PFSK-1 (cell line): ENCODE data around the gene DOC2B.

Experiments used
- FOXP2 ChIP-seq: optimal IDR thresholded peaks from 2 replicates; pipeline ENCODE3; 2011; ENCODE audit warnings: borderline replicate concordance, control low read depth, inconsistent platforms; ENCODE audit not compliant: insufficient read depth; ENCODE audit errors: extremely low read length, extremely low read depth
- POLR2AphosphoS5 ChIP-seq: IDR thresholded peaks from 2 replicates; pipeline ENCODE4 v1.6.1; 2012; ENCODE audit warnings: low read depth, mild to moderate bottlenecking, control low read depth, low read length, moderate library complexity
- REST ChIP-seq, 2 experiments: IDR thresholded peaks; 2 replicates each; pipeline versions ENCODE4 v1.6.1 to v1.8.0; 2011 to 2012; ENCODE audit warnings: low read depth in 2 of 2, low read length in 2 of 2, control low read depth in 1 of 2, inconsistent platforms in 1 of 2, mild to moderate bottlenecking in 1 of 2, moderate library complexity in 1 of 2; ENCODE audit not compliant: insufficient read depth in 1 of 2
- SIN3A ChIP-seq: IDR thresholded peaks from 2 replicates; pipeline ENCODE4 v1.6.1; 2012; ENCODE audit warnings: mild to moderate bottlenecking, low read length, moderate library complexity, borderline replicate concordance; ENCODE audit not compliant: insufficient read depth
- TAF1 ChIP-seq: IDR thresholded peaks from 2 replicates; pipeline ENCODE4 v1.6.1; 2012; ENCODE audit warnings: low read length, control low read depth, borderline replicate concordance; ENCODE audit not compliant: insufficient read depth

Gene DOC2B

DNA sequence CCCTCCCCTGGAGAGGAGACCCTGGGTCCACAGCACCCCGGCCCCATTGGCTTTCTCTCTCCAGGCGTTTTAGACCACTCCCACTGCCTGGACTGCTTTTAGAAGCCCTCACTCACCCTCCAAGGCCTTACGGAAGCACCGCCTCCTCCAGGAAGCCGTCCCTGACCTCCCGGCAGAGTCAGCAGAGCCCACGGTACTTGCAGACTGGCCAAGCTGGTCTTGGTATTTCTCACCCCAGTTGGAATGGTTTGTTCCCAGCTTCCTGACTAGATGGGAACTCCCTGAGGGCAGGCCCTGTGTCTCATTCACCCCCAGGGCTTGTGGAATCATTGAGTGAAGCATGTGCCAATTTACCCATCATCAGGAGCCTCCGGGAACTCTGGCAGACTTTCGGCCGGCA, 34.9 kb downstream of the DOC2B start:
- TF ChIP-seq TAF1 (no peak), REST (IDR thresholded peaks at IDR 0.05; ENCODE audit: insufficient read depth in 1 of 2, low read depth in 2 of 2, low read length in 2 of 2) (no peak), FOXP2 (no peak), POLR2AphosphoS5 (no peak), SIN3A (no peak)

GRCh38 chr17:145671-146541, 35.5 kb downstream of the DOC2B start:
- no peak for TF ChIP-seq TAF1
- no peak for TF ChIP-seq FOXP2
- no peak for TF ChIP-seq REST (IDR thresholded peaks at IDR 0.05; ENCODE audit: insufficient read depth in 1 of 2, low read depth in 2 of 2, low read length in 2 of 2)
- no peak for TF ChIP-seq POLR2AphosphoS5
- TF ChIP-seq SIN3A: no peak

DNA sequence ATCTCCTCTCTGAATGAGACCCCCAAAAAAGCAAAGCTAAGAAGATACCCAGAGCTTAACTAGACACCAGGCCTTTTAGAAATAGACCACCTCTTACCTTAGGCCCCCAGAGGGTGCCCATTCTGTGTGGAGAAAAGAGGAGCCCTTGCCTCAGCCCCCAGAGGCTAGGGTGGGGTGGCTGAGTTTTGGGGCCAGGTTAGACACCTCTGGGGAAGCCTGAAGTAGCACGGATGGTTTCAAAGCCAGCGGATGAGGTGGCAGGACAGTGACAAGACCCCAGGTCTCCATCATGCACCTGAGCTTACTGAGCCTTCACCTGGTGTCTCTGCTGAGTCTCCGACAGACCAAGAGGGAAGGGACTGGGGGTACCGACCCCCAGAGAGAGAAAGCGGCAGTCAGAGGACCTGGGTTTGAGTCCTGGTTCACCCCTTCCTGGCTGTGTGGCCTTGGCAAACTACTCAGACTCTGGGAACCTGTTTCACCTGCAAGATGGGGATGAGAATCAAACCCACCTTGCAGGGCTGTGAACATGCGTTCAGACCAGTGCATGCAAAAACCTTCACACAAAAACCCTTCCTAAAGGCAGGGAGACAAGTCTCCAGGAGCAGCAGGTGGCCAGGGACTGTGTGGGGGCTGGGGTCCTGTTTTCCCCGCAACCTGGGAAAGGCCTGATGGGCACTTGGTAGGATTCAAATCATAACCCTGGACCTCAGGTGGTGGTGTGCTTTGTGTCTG, 36.3 kb downstream of the DOC2B start:
- TF ChIP-seq FOXP2 (no peak), REST (IDR thresholded peaks at IDR 0.05; ENCODE audit: insufficient read depth in 1 of 2, low read depth in 2 of 2, low read length in 2 of 2) (no peak), TAF1 (no peak), SIN3A (no peak), POLR2AphosphoS5 (no peak)

DNA sequence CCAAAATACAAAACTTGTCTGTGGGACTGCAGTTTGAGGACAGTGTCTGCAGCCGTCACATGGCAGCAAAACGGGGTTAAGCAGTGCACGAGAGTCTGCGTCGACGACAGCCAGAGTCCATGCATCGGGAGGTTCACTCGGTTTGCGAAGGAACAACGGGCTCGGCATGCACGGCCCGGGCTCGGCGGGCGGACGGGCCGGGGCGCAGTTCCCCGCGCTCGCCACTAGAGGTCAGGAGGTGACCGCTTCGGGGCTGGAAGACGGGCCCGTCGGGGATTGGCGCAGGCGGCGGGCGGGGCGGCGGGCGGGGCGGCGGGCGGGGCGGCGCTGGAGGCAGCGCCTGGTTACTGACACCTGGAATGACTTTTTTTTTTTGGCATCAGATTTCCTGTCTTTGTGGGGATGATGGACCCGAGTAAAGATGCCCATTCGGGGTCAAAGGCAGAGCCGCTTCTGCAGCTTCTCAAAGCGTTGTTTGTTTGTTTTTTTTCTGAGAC, 37.6 kb downstream of the DOC2B start:
- TF ChIP-seq TAF1 (no peak), FOXP2 (no peak), POLR2AphosphoS5 (no peak), SIN3A (no peak)

DNA sequence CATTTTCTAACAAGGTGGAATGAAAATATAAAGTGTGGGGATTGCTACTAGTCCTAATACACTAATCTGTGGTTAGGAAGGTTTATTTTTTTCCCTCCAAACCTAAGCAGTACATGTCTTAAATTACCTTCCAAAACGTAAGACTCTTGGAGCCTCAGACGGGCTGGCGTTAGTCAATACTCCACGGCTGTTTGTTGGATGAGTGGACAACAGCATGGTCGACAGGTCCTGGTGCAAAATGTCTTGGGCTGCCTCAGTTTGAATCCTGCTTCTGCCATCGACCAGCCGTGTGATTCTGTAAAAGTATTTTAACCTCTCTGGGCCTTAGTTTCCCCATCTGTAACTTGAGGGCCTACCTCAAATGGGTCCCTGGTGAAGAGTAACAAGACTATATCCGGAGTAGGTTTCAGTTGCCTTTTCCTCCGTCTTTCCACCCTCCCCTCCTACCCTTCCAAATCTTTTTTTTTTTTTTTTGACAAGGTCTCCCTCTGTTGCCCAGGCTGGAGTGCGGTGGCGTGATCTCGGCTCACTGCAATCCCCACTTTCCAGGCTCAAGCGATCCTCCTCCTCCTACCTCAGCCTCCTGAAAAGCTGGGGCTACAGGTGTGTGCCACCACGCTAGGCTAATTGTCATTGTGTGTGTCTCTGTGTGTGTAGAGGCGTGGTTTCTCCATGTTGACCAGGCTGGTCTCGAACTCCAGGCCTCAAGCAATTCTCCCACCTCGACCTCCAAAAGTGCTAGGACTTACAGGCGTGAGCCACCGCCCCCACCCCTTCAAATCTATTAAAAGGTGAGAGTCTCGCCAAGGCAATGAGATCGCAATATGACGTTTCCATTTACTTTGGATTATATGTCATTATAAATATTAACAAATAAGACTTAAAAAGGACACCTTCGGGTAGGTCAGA, 38.3 kb downstream of the DOC2B start:
- TF ChIP-seq SIN3A (no peak), POLR2AphosphoS5 (no peak), REST (IDR thresholded peaks at IDR 0.05; ENCODE audit: insufficient read depth in 1 of 2, low read depth in 2 of 2, low read length in 2 of 2) (no peak), FOXP2 (no peak), TAF1 (no peak)
